Measurements from ENCODE around the gene ALDOB.
A peak's percentile ranks its signal among the peaks of the same experiment; 100 is the strongest.

The ALDOB gene

GRCh38 chr9:101435601-101436079, at the start of gene ALDOB:
Gene ALDOB, minus strand, starts transcription at chr9:101435774. Its CDS starts 4,887 bp downstream, at chr9:101430887.
- H3K27ac ChIP-seq: no peak within 1 kb of the TSS
- POLR2A ChIA-PET (ENCODE audit: low non-redundant PET): no interaction called here
- CTCF ChIA-PET: no interaction called here

DNA sequence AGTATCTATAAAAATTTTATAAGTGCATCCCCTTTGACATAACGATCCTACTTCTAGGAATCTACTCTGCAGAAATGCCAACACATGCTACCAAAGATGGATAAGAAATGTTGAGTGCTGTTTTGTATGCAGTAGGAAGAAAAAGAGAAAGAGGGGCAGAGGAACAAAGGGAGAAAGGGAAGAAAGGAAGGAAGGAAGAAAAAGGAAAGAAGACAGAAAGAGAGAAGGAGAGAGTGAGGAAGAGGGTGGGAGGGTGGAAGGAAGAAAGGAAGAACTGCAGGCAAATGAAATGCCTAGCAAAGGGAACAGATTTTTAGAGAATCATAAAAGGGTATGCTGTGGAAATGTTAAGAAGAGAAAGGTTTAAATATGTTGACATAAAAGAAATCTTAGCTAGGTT, 48.5 kb upstream of the ALDOB start:
- no peak for DNase-seq (ENCODE audit: low spot score)
- H3K27ac ChIP-seq: no peak overlapping the region
- TF ChIP-seq, protein P1, sequence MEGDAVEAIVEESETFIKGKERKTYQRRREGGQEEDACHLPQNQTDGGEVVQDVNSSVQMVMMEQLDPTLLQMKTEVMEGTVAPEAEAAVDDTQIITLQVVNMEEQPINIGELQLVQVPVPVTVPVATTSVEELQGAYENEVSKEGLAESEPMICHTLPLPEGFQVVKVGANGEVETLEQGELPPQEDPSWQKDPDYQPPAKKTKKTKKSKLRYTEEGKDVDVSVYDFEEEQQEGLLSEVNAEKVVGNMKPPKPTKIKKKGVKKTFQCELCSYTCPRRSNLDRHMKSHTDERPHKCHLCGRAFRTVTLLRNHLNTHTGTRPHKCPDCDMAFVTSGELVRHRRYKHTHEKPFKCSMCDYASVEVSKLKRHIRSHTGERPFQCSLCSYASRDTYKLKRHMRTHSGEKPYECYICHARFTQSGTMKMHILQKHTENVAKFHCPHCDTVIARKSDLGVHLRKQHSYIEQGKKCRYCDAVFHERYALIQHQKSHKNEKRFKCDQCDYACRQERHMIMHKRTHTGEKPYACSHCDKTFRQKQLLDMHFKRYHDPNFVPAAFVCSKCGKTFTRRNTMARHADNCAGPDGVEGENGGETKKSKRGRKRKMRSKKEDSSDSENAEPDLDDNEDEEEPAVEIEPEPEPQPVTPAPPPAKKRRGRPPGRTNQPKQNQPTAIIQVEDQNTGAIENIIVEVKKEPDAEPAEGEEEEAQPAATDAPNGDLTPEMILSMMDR (conservative IDR thresholded peaks at IDR 0.05; ENCODE audit: low read depth): no peak
- ChIA-PET POLR2A (ENCODE audit: low non-redundant PET) (no interaction called here), CTCF (interaction anchor here (0.7 to 2.4 kb wide), 2 partner anchors 25 to 46 kb away, joined by 3 to 6 read pairs; no protein-coding TSS in a partner anchor)

More at GRCh38 chr9:101435601-101436079, at the start of gene ALDOB:
- TF ChIP-seq, protein P1 (conservative IDR thresholded peaks at IDR 0.05; ENCODE audit: low read depth): no peak
- DNase-seq (ENCODE audit: low spot score): no peak

GRCh38 chr9:101481261-101481660, 45.7 kb upstream of the ALDOB start:
- ChIA-PET CTCF (interaction anchor here (0.6 kb wide), 1 partner anchor 12 kb away, joined by 4 read pairs; no protein-coding TSS in a partner anchor), POLR2A (ENCODE audit: low non-redundant PET) (no interaction called here)
- no peak for DNase-seq (ENCODE audit: low spot score)

DNA sequence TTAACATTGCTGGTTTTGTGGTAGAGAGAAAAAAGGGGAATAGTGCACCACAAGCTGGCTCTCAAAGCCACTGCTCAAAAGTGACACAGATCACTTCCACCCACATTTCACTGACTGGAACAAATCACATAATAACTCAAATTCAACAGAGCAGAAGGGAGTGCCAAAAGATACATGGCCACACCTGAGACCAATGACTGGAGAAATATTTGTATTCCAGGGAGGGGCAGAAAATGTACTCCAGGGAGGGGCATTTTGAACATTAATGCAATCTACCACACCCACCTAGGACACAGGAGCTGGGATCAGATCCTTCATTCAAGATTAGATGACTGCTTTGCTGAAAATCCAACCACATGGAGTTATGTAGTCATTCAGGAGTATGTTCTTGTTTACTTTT, 44.8 kb upstream of the ALDOB start:
- peak; percentile 81 for DNase-seq (ENCODE audit: low spot score)
- ChIA-PET POLR2A (ENCODE audit: low non-redundant PET) (no interaction called here), CTCF (interaction anchor here (0.6 kb wide), 1 partner anchor 13 kb away, joined by 4 read pairs; no protein-coding TSS in a partner anchor)
- H3K27ac ChIP-seq: peak overlapping the region; percentile 87
- TF ChIP-seq, protein P1 (conservative IDR thresholded peaks at IDR 0.05; ENCODE audit: low read depth): no peak

More at GRCh38 chr9:101481261-101481660, 45.7 kb upstream of the ALDOB start:
- peak overlapping the region; percentile 87 for H3K27ac ChIP-seq
- TF ChIP-seq, protein P1 (conservative IDR thresholded peaks at IDR 0.05; ENCODE audit: low read depth): no peak

GRCh38 chr9:101479338-101480030, 43.9 kb upstream of the ALDOB start:
- DNase-seq (ENCODE audit: low spot score): peak; percentile 83
- POLR2A ChIA-PET (ENCODE audit: low non-redundant PET): no interaction called here
- H3K27ac ChIP-seq: peak overlapping the region; percentile 57
- CTCF ChIA-PET: interaction anchor here (0.6 kb wide), 1 partner anchor 50 kb away, joined by 3 read pairs; no protein-coding TSS in a partner anchor
- TF ChIP-seq, protein P1 (conservative IDR thresholded peaks at IDR 0.05; ENCODE audit: low read depth): no peak

- CTCF ChIA-PET: interaction anchor here (0.6 kb wide), 1 partner anchor 51 kb away, joined by 3 read pairs; no protein-coding TSS in a partner anchor
- POLR2A ChIA-PET (ENCODE audit: low non-redundant PET): no interaction called here
- DNase-seq (ENCODE audit: low spot score): no peak
Measured at GRCh38 chr9:101478906-101479305, 43.3 kb upstream of the ALDOB start.

More at GRCh38 chr9:101478906-101479305, 43.3 kb upstream of the ALDOB start:
- peak overlapping the region; percentile 57 for H3K27ac ChIP-seq
- TF ChIP-seq, protein P1 (conservative IDR thresholded peaks at IDR 0.05; ENCODE audit: low read depth): no peak
